GM18498 (cell line): ENCODE results near the gene YPEL5.
"Not testable (repeated sequence)": the region's sequence is repeated elsewhere in the genome, so short reads cannot be mapped to it uniquely, and the experiment has no call there.

Experiments
- ATAC-seq: cut with Tn5 transposase; IDR thresholded peaks from one replicate; pipeline ENCODE4 v1.9.1; 2021; ENCODE audit warnings: mild to moderate bottlenecking, moderate library complexity; ENCODE audit not compliant: unreplicated experiment

YPEL5 gene

DNA sequence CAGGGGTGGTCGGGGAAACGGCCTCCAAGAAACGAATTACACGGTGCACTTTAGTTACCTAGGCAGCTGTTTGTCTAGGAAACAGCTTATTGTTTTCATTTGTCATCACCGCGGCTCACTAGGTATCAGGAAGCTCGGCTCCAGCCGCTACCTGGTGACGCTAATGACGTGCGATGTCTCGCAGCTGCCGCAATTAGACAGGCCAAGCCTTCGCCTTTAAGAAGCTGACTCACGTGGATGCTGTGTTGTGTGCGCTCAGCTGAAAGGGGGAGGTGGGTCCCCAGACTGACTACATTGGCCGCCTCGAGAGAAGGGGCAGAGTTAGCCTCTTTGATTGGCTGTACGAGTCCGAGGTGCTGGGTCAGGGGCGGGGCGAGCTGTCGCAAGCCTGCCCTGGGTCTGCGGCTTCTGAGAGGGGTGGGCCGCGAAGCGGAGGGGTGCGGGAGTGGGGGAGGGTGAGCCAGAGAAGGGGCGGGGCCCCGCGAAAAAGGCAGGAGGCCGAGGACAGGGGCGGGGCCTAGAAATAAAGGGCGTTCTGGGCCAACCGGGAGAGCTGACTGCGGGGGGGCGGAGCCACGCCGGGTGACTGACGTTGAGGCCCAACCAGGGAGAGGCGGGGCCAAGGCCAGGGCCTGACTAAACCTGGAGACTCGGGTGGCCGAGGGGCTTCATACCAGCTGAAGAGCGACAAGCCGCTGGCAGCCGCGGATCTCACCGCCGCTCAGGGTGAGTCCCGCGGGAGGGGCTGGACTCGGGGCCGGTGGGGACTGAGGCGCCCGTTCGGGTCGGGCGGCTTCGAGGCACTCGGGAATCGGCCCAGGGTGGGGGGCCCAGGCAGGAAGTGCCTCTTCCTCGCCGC is at the start of gene YPEL5:
Gene YPEL5, plus strand, starts transcription at position 671 of the 859 bp plus-strand sequence. CDS start 9,645 bp downstream, outside the sequence.
- peak; percentile 93 for ATAC-seq

DNA sequence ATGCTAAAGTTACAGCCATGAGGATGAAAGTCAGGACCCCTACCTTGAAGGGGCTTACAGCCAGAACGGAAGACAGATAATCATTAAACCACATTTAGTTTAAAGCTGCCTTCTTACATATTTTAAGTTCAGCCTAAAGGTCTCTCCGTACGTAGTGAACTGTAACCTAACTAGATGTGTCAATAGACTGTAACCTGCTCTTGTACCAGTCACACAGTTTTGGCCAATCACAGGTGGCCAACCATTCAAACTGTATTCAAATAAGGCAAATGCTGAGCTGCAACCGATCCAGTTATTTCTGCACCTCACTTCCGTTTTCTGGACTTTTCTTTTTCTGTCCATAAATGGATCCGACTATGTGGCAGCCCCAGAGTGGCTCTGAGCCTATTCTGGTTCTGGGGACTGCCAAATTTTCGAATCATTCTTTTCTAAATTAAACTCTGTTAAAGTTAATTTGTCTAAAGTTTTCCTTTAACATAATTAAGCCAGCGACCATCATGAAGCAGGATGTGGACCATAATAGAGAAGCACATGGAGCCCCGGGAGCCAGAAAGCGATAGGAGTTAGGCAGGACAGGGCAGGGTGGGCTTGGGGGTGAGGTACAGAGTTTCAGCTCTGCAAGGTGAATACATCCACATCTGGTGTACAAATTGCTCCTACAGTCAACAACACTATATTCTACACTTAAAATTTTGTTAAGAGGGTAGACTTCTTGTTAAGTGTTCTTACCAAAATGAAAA is 48.4 kb upstream of the YPEL5 start:
- ATAC-seq, result no peak

- ATAC-seq, result not testable (repeated sequence)
Observed at GRCh38 chr2:30099366-30099765, 47.4 kb upstream of the YPEL5 start.

GRCh38 chr2:30100691-30101090 is 46.1 kb upstream of the YPEL5 start:
- not testable (repeated sequence) for ATAC-seq

GRCh38 chr2:30104307-30104706 is 42.5 kb upstream of the YPEL5 start:
- no peak for ATAC-seq

DNA sequence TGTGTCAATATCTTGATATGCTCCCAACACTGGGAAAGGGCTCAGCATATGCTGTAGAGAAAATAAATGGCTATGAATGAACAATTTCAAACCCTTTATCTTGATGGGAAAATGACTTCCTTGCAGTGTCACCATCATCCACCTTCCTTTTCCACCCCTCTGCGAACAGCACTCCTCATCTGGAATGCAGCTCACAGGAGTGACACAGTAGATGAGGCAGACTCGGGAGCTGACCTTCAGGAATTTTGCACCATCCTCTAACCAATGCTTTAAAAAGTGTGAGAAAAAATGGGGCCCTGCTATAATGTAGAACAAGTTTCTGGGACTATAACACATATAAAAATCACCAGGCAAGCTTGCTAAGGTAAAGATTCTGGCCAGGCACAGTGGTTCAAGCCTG is 41.3 kb upstream of the YPEL5 start:
- ATAC-seq, result no peak

- no peak for ATAC-seq
Observed at GRCh38 chr2:30106543-30106942, 40.3 kb upstream of the YPEL5 start.

GRCh38 chr2:30108192-30108591 is 38.6 kb upstream of the YPEL5 start:
- no peak for ATAC-seq

DNA sequence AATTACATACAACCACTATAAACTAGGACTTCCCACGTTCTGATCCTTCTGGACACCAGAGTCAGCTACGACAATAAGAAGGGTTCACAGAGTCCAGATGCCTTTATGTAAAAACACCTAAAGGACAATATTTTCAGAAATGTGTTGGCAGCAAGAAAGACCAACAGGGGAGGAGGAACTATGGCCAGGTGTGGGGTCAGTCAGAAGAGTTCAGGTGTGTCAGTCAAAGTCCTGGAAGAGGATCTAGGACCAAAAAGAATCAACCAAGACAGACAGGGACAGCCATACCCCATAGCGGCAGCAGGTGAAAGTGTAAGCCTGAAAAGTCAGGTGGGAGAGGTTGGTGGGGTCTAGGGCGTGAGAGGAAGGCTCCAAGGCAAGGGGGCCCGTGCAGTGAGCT is 38.0 kb upstream of the YPEL5 start:
- ATAC-seq, result no peak

DNA sequence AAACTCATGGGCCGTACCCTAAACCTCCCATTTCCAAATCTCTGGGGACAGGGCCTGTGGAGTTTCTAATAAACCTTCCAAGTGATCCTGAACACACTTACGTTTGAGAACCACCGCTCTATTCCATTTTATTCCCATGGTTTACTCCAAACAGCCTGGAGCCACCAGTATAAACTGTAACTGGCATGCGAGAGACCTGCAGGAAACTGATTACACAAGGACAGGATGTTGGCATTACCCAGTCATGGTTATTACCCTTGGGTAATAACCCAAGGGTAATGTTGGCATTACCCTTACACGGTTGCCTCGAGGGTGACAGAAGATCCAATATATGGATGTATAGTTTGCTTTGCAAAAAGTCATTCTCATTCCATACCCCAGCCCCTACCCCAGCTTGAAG is 37.0 kb upstream of the YPEL5 start:
- ATAC-seq, result no peak

DNA sequence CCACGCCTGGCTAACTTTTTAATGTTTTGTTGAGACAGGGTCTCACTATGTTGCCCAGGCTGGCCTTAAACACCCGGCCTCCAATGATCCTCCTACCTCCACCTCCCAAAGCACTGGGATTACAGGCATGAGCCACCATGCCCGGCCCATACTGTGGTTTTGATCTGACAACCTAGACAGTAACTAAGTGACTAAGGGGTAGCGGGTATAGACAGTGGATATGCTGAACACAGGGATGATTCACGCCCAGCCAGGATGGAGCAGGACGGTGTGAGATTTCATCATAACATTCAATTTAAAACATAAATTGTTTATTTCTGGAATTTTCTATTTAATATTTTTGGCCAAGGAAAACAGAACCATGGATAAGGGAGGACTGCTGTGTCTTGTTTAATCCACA is 36.0 kb upstream of the YPEL5 start:
- ATAC-seq, result no peak

DNA sequence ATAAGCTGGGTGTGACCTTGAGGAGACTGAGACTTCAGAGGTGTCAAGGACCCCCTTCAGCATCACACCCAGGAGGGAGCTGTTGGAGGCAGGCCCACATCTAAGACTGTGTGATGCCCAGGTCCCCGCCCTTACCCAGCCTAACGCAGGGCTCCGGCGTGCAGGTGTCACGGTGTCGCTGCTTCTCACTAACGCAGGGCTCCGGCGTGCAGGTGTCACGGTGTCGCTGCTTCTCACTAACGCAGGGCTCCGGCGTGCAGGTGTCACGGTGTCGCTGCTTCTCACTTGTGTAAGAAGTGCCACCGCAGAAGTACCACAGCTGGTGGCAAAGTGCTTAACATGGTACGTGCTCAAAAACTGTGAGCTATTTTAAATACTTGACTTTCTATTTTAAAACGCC is 35.6 kb upstream of the YPEL5 start:
- not testable (repeated sequence) for ATAC-seq

DNA sequence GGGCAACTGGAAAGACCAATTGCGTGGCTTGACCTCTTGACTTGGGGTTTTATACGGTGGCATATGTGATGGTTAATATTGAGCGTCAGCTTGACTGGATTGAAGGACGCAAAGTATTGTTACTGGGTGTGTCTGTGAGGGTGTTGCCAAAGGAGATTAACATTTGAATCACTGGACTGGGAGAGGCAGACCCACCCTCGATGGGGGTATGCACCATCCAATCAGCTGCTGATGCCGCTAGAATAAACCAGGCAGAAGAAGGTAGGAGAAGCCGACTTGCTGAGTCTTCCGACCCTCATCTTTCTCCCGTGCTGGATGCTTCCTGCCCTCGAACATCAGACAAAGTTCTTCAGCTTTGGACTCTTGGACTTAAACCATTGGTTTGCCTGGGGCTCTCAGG is 34.2 kb upstream of the YPEL5 start:
- no peak for ATAC-seq

DNA sequence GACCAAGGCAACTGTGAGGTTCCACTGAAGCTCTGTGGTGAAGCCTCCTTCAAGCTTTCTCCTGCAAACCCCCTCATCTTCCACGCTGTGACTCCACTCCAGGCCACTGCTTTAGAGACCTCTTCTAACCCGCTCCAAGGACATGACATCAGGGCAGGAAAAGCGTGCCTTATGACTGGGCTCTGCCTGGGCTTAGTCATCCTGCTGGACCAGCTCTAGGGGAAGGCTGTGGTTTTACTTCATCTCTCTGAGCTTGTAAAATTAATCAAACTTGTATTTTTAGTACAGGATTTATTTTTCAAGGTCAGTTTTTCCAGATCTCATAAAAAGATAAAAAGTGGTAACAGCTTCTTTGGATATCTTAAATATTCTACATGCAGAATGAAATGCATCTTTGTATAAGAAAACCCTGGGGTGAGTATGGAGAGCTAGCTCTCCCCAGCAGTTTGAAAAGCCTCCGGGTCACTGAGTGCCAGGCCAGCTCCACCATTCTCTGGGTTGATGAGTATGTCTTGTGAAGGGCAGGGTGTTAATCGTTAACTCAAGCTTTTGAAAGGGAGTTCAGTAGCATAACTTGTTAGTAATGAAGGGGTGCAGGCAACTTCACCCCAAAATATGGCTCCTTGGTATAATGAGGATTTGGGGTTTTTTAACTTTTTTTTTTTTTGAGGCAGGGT is 33.1 kb upstream of the YPEL5 start:
- no peak for ATAC-seq

GRCh38 chr2:30115141-30115980 is 31.4 kb upstream of the YPEL5 start:
- ATAC-seq, result no peak

DNA sequence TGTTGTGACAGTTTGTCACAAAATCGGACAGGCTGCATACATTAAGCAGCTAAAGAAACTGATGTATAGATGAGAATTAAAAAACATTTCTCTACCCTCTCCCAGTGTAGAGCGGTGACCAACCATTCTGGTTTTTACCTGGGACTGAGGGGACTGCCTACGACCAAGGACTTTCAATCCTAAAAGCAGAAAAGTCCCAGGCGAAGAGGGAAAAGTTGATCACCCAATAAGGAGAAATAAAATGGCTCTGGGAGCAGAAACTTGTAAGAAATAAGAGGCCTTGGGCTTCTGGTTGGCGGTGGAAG is 30.9 kb upstream of the YPEL5 start:
- no peak for ATAC-seq

GRCh38 chr2:30122362-30122761 is 24.4 kb upstream of the YPEL5 start:
- no peak for ATAC-seq

DNA sequence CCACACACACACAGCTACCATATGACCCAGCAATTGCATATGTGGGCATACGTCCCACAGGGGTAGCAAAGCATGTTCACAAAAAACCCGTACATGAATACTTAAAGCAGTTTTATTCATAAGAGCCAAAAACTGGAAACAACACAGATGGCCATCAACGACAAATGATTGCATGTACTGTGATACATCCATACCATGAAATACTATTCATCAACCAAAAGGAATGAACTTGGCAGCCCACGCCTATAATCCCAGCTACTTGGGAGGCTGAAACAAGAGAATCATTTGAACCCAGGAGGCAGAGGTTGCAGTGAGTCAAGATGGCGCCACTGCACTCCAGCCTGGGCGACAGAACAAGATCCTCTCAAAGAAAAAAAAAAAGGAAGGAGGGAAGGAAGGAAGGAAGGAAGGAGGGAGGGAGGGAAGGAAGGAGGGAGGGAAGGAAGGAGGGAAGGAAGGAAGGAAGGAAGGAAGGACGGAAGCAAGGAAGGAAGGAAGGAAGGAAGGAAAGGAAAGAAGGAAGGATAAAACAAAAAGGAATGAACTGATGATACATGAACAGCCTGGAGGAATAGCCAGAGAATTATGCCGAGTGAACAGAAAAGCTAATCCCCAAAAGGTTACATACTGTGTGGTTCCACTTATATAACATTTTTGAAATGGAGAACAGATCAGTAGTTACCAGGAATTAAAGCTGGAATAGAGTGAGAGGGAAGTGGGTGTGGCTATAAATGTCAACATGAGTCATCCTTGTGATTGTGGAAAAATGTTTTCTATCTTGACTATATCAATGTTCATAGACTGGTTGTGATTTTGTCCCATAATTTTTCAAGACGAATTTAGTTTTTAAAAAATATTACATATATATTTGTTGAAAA is 19.6 kb upstream of the YPEL5 start:
- ATAC-seq, result no peak

- ATAC-seq, result no peak
Observed at GRCh38 chr2:30134582-30134981, 12.2 kb upstream of the YPEL5 start.

DNA sequence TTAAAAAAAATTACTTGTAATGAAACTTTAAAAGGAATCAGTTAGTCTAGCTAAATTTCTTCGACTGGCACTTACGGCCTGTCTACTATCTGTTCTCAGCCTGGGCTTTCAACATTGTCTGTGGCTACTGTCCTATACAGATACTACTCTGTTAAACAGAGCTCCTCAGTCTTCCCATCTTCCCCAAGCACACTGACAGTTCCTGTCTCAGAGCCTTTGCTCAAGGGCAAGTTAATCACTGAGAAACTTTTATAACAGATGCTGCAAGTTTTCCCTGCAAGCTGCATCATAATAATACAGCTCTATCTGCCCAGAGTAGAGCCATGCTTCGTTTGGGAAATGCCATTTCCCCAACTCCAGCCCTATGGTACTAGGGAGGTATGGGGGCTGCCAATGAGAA is 11.3 kb upstream of the YPEL5 start:
- no peak for ATAC-seq
